Amniotic stem cell (primary cell): ENCODE measurements around the gene INVS.
"Not testable (repeated sequence)": the region's sequence is repeated elsewhere in the genome, so short reads cannot be mapped to it uniquely, and the experiment has no call there.

ENCODE experiments used
- DNase-seq: peaks from one replicate; lab custom pipeline; 2025; lab: John Stamatoyannopoulos, UW

Gene INVS, protein sequence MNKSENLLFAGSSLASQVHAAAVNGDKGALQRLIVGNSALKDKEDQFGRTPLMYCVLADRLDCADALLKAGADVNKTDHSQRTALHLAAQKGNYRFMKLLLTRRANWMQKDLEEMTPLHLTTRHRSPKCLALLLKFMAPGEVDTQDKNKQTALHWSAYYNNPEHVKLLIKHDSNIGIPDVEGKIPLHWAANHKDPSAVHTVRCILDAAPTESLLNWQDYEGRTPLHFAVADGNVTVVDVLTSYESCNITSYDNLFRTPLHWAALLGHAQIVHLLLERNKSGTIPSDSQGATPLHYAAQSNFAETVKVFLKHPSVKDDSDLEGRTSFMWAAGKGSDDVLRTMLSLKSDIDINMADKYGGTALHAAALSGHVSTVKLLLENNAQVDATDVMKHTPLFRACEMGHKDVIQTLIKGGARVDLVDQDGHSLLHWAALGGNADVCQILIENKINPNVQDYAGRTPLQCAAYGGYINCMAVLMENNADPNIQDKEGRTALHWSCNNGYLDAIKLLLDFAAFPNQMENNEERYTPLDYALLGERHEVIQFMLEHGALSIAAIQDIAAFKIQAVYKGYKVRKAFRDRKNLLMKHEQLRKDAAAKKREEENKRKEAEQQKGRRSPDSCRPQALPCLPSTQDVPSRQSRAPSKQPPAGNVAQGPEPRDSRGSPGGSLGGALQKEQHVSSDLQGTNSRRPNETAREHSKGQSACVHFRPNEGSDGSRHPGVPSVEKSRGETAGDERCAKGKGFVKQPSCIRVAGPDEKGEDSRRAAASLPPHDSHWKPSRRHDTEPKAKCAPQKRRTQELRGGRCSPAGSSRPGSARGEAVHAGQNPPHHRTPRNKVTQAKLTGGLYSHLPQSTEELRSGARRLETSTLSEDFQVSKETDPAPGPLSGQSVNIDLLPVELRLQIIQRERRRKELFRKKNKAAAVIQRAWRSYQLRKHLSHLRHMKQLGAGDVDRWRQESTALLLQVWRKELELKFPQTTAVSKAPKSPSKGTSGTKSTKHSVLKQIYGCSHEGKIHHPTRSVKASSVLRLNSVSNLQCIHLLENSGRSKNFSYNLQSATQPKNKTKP

DNA sequence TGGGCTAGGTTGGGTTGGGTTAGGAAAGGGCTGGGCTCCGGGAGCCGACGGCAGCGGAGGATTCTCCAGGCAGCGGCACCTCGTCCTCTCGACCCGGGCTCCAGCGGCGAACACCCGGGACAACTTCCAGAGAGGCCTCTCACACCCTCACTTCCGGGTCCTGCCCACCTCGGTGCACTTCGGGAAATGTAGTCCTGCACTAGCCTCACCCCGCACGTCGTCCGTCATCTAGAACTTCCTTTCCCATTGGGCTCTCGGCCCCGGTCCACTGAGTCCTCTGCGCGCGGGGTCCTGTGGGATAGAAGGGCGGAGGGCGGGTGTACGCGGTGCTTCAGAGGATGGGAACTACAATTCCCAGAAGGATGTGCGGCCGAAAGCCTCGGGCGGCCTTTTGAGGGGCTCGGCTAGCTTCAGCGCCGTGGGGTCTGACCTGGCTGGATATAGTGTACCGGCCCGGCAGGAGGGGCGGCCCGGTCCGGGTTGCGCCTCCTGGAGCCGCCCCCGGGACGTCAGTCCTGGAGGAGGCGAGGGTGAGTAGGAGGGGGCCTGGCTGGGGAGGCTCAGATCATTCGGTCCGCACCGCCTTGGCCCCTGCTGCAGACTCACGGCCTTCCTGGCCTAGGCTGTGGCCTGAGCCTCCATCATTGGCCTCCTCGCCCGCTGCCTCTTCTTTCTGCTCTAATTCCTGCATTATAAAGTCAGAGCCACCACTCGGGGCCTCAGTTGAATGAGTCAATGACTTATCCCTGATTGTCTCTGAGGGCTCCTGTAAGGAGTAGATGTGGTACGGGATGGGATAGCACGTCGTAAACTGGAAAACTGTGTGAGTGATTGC lies at the start of gene INVS, which contains the start of gene ERP44:
Gene INVS, plus strand, starts transcription at position 357 of the 835 bp plus-strand sequence. CDS start 5,279 bp downstream, outside the sequence.
Gene ERP44, minus strand, starts transcription at position 114 of the 835 bp plus-strand sequence. CDS start 160 bp downstream, outside the sequence.
- peak; percentile 100 for DNase-seq

DNA sequence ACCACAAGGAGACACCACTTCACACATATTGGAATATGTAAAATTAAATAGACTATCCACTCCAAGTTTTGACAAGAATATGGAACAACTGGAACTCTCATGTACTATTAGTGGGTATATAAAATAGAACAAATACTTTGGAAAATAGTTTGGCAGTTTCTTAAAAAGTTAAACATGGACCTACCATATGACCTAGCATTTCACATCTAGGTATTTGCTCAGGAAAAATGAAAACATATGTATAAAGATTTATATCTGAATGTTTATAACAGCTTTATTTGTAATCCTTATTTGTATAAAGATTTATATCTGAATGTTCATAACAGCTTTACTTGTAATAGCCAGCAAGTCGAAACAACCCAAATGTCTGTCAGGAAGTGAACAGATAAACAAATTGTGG lies 49.5 kb upstream of the INVS start:
- DNase-seq: no peak

DNA sequence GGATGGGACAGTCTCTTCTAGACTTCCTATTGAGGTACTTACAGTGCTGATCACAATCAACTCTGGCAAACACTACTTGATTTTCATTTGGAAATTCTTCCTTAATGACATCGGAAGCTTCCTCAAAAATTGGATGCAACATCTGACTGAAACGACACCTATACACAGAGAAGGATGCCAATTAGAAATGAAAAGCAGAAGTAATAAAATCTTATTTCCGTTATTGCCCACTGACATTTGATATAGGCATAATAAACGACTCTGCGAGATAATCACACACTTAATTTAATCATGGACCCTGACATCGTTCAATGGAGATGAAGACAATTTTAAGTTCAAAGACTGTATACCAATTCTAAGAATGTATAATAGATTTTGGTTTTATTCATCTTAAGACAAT lies 46.7 kb upstream of the INVS start:
- DNase-seq: no peak

DNA sequence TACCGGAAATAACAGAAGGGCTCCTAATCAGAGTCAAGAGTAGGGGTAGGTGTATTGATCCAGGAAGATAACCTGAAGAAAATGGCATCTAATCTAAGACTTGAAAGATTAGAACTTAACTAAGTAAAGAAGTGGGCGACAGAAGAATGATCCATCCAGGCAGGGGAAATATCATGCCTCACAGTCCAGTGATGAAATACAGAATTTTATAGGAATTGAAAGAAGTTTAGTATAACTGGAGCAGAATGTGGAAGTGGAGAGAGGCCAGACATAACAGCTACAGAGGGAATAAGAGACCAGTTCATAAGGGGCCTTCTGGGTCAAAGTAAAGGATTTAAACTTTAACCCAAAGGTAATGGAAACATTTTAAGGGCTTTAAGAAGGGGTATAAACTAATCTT lies 42.5 kb upstream of the INVS start:
- no peak for DNase-seq

DNA sequence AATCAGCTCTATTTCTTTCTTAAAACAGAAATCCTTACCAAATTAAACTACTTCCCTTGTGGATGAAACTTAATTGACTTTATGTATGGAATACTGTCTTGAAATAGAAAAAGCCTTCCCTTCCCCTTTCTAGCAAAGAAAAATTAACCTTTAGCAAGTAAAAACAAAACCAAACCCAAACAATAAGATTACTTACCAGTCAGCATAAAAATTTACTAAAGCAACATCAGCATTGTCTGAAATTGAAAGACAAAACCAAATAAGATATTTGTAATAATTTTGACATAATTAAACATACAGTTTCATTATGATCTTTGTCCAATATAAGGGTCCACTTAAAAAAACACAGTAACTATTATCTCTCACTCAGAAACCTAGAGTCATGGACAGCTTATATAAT lies 41.4 kb upstream of the INVS start:
- DNase-seq: no peak

DNA sequence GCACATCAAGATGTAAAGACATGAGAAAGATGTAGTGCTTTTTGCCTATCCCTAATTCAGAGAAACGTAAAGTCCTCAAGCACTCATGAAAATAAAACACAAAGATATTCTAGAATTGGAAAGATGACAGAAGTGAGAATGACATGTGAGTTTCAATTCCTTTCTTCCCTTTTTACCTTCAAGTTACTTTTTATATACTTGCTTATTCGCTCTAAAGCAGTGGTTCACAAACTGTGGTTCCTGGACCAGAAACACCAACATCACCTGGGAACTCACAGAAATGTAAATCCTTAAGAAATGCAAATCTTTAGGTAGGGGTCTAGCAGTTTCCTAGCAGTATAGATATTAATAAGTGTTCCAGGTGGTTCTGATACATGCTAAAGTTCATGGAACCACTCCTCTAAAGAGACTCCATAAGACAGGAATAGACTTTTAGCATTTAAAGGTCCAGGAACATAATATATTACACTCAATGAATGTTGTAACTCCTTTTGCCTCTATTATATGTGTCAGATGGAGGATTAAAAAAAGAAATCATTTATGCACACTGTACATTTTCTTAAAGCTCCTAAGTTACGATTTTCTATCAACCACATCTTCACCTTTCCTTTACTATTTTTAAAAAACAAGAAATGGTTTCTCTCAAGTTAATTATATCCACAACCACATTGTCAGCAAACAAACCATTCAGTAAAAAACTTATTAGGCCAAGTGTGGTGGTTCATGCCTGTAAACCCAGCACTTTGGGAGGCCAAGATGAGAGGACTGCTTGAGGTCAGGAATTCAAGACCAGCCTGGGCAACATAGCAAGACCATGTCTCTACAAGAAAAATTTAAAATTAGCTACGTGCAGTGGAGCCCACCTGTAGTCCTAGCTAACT lies 40.1 kb upstream of the INVS start:
- DNase-seq: no peak

DNA sequence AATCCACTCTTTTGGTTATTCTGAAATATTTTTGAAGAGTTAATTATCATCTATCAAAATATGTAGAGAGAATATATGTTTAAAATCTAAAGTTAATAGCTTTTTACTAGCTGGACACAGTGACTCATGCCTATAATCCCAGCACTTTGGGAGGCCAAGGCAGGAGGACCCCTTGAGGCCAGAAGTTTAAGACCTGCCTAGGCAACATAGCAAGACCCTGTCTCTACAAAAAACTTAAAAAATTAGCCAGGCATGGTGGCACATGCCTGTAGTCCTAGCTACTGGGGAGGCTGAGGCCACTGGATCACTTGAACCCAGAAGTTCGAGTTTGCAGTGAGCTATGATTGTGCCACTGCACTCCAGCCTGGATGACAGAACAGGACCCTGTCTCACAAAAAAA lies 36.4 kb upstream of the INVS start:
- DNase-seq: not testable (repeated sequence)

DNA sequence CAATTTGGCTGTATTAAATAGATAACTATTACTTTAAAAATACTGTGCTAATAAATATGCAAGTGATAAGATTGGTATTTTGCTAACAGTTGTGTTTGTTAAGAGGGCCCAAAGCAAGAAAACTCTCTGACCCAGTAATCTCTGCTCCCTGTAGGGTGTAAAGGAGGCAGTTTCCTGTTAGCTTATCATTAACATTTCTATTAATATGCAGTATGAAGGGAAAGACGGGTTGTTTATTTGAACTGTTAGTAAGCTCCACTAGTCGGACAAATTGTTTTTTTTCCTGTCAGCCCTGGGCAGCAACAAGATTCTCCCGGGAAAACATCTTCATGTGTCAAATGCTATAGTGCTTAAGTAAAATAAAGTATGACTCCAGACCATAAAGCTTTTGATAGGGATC lies 35.9 kb upstream of the INVS start:
- DNase-seq: no peak

DNA sequence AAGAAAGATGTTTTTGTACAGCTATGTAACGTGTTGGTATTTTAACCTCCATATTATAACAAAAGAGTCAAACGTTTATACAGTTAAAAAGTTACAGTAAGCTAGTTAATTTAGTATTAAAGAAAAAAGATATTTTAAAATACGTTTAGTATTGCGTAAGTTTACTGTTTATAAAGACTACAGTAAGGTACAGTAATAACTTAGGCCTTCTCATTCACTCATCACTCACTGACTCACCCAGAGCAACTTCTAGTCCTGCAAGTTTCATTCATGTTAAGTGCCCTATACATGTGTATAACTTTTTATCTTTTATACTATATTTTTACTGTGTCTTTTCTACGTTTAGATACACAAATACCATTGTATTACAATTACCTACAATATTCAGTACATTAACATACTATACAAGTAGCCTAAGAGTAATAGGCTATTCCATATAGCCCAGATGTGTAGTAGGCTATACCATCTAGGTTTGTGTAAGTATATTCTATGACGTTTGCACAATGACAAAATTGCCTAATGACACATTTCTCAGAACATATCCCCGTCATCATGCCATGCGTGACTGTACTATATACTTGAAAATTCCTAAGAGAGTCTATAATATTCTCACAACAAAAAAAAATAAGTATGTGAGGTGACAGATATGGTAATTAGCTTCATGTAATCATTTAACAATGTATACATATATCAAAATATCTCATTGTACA lies 34.0 kb upstream of the INVS start:
- DNase-seq: peak; percentile 16

DNA sequence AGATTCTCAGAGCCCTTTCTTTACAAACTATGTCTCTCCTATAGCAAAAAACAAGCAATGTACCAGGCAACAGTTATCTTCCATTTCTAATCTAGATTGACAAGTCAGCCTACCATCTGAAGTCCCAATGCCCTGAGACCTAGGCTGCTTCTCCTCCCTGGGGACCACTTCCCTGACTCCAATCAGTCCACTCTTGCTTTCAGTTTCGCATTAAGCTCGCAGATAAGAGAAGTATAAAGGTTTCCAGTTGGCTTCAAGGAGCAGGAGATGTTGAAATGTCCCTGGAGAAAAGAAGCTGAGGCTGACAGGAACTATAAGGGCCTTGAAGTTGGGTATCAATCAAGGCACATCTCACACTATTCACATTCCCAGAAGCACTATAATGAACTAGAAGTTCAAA lies 32.5 kb upstream of the INVS start:
- DNase-seq: no peak

DNA sequence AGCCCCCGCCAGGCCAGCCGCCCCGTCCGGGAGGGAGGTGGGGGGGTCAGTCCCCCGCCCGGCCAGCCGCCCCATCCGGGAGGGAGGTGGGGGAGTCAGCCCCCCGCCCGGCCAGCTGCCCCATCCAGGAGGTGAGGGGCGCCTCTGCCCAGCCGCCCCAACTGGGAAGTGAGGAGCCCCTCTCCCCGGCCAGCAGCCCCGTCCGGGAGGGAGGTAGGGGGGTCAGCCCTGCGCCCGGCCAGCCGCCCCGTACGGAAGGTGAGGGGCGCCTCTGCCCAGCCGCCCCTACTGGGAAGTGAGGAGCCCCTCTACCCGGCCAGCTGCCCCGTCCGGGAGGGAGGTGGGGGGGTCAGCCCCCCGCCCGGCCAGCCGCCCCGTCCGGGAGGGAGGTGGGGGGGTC lies 31.1 kb upstream of the INVS start:
- DNase-seq: not testable (repeated sequence)

DNA sequence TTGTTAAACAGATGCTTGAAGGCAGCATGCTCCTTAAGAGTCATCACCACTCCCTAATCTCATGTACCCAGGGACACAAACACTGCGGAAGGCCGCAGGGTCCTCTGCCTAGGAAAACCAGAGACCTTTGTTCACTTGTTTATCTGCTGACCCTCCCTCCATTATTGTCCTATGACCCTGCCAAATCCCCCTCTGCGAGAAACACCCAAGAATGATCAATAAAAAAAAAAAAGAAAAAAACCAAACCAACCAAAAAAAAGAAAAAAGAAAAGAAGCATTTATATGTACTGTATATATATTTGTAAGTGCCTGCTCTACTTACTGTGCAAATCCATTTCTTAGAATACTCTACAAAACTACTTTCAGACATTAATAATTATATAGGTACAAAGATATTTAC lies 30.0 kb upstream of the INVS start:
- DNase-seq: not testable (repeated sequence)

DNA sequence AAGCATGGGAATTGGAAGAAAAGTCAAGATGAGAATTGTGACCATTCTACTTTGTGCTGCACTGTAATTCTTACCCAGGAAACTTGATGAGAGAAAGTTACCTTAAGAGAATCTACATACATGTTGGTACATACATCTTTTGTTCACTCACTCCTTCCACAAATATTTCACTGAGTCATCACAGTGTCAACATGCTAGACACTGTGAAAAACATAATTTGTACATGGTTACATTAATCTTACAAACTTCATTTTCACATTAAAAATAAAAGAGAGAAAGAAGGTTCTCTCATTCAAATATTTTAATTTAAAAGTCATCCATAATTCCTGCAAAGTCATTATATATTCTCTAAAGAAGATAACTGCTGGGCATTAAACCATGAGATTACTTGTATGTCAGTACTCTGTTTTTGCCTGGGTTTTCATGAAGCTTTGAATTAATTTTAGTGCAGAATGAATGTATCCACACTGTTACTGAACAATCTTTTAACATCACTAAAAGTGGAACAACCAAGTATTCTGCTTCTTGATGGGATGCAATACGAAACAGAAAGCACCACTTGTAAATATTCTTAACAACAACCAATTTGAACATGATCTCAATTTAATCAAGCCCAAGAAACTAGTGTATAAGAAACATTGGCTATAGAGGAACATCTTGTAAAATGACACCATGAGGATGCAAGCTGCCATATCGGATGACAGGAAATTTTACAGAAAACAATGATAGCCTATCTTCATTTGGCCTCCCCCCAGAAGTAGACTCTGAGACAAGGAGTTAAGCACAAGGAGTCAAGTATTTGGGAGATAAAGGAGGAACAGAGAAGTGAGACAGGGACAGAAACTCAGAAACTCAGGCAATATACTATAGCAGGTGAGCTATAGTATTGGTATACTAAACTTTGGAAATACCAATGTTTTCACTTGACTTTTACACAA lies 28.7 kb upstream of the INVS start:
- DNase-seq: no peak

DNA sequence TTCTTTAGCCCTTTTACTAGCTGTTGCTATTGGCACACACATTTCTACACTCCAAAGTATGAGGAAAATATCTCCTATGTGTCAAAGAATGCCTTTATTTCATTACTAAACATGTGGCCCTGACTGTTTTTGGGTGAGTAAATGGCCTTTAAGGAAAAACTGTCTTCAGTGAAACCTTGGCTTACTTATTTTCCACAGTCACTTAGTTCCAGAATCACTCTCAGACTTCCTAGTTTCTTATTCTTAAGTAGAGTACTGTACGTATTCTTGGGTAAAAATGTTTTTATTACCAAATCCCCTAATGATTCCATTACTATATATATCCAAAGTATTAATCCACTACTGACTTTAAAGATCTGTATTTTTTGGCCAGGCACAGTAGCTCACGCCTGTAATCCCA lies 27.8 kb upstream of the INVS start:
- DNase-seq: no peak

DNA sequence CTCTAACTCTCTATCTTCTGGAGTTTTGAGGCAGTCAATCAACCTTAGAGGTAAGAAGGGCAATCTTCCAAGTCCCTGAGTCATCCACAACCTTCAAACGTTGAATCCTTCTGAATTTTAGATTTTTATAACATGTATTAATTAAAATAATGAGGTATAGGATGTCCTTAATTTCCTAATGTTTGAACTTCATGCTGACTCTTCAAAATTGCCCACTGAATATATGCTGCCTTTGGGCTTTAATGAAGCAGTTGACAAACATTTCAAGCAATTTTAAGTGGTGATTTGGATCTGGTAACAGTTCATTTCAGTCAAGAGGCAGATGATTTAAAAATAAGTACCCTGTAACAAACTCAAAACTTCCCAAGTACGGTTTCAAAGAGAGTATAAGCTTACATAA lies 26.2 kb upstream of the INVS start:
- no peak for DNase-seq

DNA sequence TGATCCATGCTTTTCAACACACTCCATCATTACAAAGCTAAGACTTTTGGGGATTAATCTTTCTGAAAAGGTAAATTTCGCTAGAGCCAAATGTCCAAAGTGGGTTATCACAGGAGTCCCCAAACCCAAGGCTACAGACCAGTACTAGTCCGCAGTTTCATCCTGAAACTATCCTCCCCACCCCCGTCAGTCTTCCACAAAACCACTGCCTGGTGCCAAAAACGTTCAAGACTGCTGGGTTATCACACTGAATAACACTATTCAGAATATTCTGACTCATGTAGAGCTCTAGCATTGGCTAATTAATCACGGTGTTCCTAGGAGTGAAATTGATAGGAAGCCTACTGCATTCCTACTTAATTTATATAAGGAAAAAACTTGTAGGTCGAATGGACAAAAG lies 24.9 kb upstream of the INVS start:
- DNase-seq: no peak

DNA sequence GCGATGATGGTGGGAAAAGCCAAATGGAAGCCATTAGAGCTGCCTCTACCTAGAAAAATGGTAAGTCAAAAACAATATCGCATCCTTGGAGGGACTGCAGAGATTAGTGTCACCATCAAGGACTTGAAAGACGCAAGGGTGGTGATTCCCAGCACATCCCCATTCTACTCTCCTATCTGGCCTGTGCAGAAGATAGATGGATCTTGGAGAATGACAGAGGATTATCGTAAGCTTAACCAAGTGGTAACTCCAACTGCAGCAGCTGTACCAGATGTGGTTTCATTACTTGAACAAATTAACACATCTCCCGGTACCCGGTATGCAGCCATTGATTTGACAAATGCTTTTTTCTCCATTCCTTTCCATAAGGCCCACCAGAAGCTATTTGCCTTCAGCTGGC lies 24.1 kb upstream of the INVS start:
- DNase-seq: no peak

DNA sequence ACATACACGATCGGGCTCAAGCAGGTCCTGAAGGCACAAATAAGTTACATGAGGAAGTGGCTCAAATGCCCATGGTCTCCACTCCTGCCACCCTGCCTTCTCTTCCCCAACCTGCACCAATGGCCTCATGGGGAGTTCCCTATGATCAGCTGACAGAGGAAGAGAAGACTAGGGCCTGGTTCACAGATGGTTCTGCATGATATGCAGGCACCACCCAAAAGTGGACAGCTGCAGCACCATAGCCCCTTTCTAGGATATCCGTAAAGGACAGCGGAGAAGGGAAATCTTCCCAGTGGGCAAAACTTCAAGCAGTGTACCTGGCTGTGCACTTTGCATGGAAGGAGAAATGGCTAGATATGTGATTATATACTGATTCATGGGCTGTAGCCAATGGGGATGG lies 22.8 kb upstream of the INVS start:
- DNase-seq: not testable (repeated sequence)

DNA sequence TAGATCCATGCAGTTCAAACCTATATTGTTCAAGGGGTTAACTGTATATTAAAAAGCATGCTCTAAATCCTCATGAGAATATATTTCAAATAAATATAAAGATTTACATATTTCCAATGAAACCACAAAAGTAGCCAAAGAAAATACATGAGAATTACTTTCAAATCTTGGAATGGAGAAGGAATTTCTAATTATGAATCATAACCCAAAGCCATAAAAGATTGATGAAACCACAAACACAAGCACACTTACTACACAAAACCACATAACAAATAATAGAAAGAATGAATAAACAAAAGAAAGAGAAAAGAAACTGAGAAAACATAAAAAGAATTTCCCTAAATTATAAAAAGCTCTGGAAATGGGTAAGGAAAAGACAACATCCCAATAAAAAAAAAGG lies 16.3 kb upstream of the INVS start:
- no peak for DNase-seq
